Kidney epithelial cell (primary cell): ENCODE data around the gene OSTF1. TPM values are rescaled to one million over a fixed set of nuclear protein-coding genes. Genes with fewer than 3 reads are reported as not detected.
A peak's percentile ranks its signal among the peaks of the same experiment; 100 is the strongest.

Source experiments
- DNase-seq: peaks from one replicate; pipeline ENCODE4 v3.0.0-alpha.2; 2010; ENCODE audit warnings: low read depth
- H3K27me3 ChIP-seq: 2 replicates; pipeline ENCODE4 v1.6.0; 2011; ENCODE audit warnings: low read length; ENCODE audit not compliant: control insufficient read depth, insufficient read depth
- H3K36me3 ChIP-seq: 2 replicates; pipeline ENCODE4 v1.5.1; 2011; ENCODE audit warnings: low read length; ENCODE audit not compliant: control insufficient read depth, insufficient read depth
- H3K4me3 ChIP-seq: 2 replicates; pipeline ENCODE4 v1.5.1; 2011; ENCODE audit warnings: low read depth, mild to moderate bottlenecking, control low read depth, low read length
- total RNA-seq: library from RNA; depleted of rRNA; stranded (reverse); fragments of >200 nt; gene quantifications from 2 replicates; pipeline ENCODE4 v1.2.3, GENCODE V29; 2015
- TF ChIP-seq, protein P1 (sequence below): IDR thresholded peaks from 2 replicates; pipeline ENCODE4 v1.5.1; 2011; ENCODE audit warnings: mild to moderate bottlenecking, moderate library complexity, low read length, control low read depth, inconsistent platforms; ENCODE audit not compliant: insufficient read depth, poor library complexity, severe bottlenecking

The OSTF1 gene
- total RNA-seq, 1 donor from 2014 or later: 12.3 TPM

DNA sequence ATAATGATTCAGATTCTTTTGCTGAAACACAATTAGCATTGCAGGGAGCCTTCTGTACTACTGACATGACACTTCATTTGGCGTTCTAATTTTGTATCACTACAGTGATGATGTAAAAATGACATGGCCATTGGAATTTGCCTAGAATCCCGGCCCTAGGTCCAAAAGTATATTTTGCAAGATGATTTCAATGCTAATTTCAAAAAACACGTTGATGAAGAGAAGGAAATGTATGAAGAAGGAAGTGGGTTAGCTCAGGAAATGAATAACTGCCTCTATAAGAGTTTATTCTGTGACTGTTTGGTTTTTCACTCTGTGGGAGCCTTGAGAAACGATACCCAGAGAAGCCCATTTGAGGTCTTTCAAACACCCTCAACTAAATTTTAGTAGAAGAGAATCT lies 59.3 kb downstream of the OSTF1 start:
- no peak for DNase-seq
- TF ChIP-seq, protein P1, sequence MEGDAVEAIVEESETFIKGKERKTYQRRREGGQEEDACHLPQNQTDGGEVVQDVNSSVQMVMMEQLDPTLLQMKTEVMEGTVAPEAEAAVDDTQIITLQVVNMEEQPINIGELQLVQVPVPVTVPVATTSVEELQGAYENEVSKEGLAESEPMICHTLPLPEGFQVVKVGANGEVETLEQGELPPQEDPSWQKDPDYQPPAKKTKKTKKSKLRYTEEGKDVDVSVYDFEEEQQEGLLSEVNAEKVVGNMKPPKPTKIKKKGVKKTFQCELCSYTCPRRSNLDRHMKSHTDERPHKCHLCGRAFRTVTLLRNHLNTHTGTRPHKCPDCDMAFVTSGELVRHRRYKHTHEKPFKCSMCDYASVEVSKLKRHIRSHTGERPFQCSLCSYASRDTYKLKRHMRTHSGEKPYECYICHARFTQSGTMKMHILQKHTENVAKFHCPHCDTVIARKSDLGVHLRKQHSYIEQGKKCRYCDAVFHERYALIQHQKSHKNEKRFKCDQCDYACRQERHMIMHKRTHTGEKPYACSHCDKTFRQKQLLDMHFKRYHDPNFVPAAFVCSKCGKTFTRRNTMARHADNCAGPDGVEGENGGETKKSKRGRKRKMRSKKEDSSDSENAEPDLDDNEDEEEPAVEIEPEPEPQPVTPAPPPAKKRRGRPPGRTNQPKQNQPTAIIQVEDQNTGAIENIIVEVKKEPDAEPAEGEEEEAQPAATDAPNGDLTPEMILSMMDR: no peak
- H3K27me3 ChIP-seq: no peaks in the 10 kb centered on the region
- no peak overlapping the region for H3K4me3 ChIP-seq
- H3K36me3 ChIP-seq: peaks cover 2% of the 10 kb centered on the region

DNA sequence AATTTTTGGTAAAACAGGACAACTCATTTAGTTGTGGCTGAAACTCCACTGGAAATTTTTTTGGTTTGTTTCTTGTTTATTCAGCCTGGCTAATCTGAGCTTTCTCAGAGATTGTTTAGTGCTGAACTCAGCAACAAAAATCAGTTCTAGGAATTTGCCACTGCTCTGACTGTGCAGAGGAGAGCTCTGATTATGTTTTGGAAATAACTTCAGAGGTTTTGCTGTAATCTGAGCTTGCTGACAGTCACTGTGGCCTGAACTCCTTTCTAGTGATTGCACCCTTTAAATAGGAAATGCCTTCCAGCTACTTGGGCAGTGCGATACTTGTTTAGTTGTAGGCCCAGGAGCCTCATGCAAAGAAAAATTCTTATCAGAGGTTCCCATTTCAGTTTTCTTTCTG lies 60.2 kb downstream of the OSTF1 start:
- no peaks in the 10 kb centered on the region for H3K27me3 ChIP-seq
- H3K36me3 ChIP-seq: peaks cover 2% of the 10 kb centered on the region
- DNase-seq: peak; percentile 19
- H3K4me3 ChIP-seq: no peak overlapping the region
- TF ChIP-seq, protein P1: no peak

DNA sequence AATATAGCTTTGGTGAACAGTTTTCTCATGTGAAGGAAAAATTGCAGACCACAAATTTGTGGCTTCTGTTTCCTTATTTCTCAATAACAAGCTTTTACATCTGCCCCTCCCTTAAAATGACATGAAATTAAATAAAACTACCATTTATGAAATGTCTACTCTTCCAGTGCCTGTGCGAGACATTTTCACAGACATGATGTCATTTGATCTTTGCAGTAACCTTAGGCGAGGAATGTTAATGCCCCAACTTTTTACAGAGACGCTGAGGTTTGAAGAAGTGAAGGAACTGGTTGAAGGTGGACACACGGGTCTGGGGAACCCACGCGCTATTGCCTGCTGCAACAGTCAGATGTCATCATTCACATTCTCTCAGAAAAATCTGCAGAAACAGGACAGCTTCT lies 61.5 kb downstream of the OSTF1 start:
- no peak for DNase-seq
- Histone ChIP-seq H3K4me3 (no peak overlapping the region), H3K27me3 (no peaks in the 10 kb centered on the region), H3K36me3 (no peaks in the 10 kb centered on the region)
- TF ChIP-seq, protein P1: no peak

DNA sequence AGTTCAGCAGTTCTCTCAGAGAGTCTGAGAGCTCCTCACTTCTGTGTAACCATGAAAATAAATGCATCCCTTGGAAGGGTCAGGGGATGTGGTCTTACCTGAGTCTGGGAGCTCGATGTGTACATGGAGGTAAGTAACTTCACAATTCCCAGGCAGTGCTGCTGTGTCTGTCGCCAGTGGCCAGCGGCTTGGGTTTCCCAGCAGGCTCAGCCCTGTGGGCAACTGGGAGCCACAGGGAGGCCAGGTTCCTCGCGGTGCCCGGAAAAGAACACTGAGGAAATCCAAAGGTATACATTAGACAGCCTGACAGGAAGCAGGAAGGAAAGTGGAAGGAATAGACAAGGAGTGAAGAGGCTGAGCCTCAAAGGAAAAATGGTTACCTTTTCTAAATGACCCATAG lies 62.2 kb downstream of the OSTF1 start:
- TF ChIP-seq, protein P1: no peak

DNA sequence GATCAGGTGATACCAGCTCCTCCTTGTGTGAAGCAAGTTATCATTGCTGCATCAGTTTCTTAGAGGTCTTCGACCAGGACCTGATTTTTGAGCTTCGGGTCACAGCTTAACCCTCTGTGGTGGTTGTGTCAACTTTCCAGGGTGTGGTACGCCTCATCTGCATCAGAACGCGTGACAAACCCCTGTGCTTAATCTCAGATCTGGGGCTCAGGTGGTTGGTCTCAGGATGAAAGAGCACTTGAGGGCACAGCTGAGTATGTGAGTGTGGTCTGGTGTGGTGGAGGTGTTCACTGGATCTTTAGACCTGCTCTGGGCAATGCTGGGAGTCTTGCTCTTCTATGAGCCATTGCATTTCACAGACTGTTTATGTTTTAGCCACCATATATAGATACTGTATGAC lies 64.1 kb downstream of the OSTF1 start:
- Histone ChIP-seq H3K36me3 (no peaks in the 10 kb centered on the region), H3K4me3 (no peak overlapping the region), H3K27me3 (no peaks in the 10 kb centered on the region)
- no peak for DNase-seq
- TF ChIP-seq, protein P1: no peak

More for the DNA sequence above, 62.2 kb downstream of the OSTF1 start:
- DNase-seq: no peak
- no peak overlapping the region for H3K4me3 ChIP-seq
- no peaks in the 10 kb centered on the region for H3K36me3 ChIP-seq
- no peaks in the 10 kb centered on the region for H3K27me3 ChIP-seq

DNA sequence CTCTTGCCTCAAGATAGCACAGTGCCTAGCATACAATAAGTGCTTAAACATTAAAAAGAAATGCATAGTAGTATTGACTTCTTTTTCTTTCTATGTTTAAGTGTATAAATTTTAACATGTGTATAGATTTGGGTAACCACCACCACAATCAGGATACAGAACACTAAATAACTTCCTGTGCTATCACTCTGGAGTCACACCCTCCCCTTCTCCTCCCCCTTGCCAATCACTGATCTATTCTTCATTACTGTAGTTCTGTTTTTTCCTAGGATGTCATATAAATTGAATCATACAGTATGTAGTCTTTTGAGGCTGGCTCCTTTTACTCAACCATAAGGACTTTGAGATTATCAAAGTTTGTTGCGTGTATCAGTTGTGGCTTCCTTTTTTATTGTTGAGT lies 68.5 kb downstream of the OSTF1 start:
- no peak for DNase-seq
- Histone ChIP-seq H3K27me3 (no peaks in the 10 kb centered on the region), H3K4me3 (no peak overlapping the region), H3K36me3 (no peaks in the 10 kb centered on the region)
- TF ChIP-seq, protein P1: no peak
